ENCODE measurements around the gene OR5T3. TPM values are rescaled to one million over a fixed set of nuclear protein-coding genes. Genes with fewer than 3 reads are reported as not detected.

OR5T3 gene
- not detected in 2 replicates for polyA plus RNA-seq (2012; rRNA removed)
- polyA plus RNA-seq (2012; cell fraction: cytosol; rRNA removed): not detected in 2 replicates
- not detected in 2 replicates for polyA plus RNA-seq (2012; cell fraction: nucleus; rRNA removed)

DNA sequence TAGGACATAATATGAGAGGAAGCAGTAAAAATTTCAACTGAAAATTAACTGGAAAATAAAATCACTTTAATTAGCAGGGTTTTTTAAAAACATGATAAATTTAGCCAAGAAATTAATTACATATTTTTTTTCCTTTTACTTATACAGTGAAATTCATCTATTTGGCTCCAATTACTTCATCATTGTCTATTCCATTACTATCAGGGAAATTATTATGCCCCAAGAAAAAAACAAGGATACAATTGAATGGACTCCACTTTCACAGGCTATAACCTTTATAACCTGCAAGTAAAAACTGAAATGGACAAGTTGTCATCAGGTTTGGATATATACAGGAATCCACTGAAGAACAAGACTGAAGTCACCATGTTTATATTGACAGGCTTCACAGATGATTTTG, at the start of gene OR5T3:
OR5T3 (plus strand) TSS at position 301 of the 400 bp plus-strand sequence; CDS start at position 301, 0 bp downstream.
- H3K9me3 ChIP-seq: no peaks in the 10 kb centered on the region
- H3K27me3 ChIP-seq (ENCODE audit: insufficient read depth): no peaks in the 10 kb centered on the region
- H2AFZ ChIP-seq (ENCODE audit: low read depth): no peak within 1 kb of the TSS
- H3K9me2 ChIP-seq: no peaks in the 10 kb centered on the region
- H3K4me1 ChIP-seq (ENCODE audit: control insufficient read depth in 1 of 2, insufficient read depth in 2 of 2, low read depth in 1 of 2, low read length in 1 of 2): no peaks in the 10 kb centered on the region
- no peaks in the 10 kb centered on the region for H3K36me3 ChIP-seq (replicated peaks in 1 of 2; ENCODE audit: control insufficient read depth in 1 of 2, insufficient read depth in 2 of 2, low read length in 1 of 2)
- ChIA-PET CTCF (interaction anchor here (0.6 kb wide), 1 partner anchor 22 kb away, joined by 4 read pairs; the partner anchor contains the start of gene OR5T1), POLR2A (no interaction called here)
- H4K20me1 ChIP-seq (ENCODE audit: insufficient read depth): no peaks in the 10 kb centered on the region
- H3K4me3 ChIP-seq (ENCODE audit: low read depth in 2 of 2, low read length in 1 of 2): no peak within 1 kb of the TSS
- H3K27ac ChIP-seq (ENCODE audit: low read depth in 2 of 2, low read length in 1 of 2): no peak within 1 kb of the TSS
- no peaks in the 10 kb centered on the region for H3K79me2 ChIP-seq (ENCODE audit: insufficient read depth)
- DNase-seq: no peak
- H3K9ac ChIP-seq: no peak within 1 kb of the TSS
- H3F3A ChIP-seq (replicated peaks; ENCODE audit: insufficient read depth): no peaks in the 10 kb centered on the region
- H3K4me2 ChIP-seq: no peak within 1 kb of the TSS
- TF ChIP-seq RAD21 (IDR thresholded peaks at IDR 0.05; ENCODE audit: low read length) (no peak), CHD2 (IDR thresholded peaks at IDR 0.05; ENCODE audit: low read length, partially characterized antibody) (no peak), RXRA (IDR thresholded peaks at IDR 0.05; ENCODE audit: borderline replicate concordance, low read depth) (no peak)
- TF ChIP-seq, protein P1, sequence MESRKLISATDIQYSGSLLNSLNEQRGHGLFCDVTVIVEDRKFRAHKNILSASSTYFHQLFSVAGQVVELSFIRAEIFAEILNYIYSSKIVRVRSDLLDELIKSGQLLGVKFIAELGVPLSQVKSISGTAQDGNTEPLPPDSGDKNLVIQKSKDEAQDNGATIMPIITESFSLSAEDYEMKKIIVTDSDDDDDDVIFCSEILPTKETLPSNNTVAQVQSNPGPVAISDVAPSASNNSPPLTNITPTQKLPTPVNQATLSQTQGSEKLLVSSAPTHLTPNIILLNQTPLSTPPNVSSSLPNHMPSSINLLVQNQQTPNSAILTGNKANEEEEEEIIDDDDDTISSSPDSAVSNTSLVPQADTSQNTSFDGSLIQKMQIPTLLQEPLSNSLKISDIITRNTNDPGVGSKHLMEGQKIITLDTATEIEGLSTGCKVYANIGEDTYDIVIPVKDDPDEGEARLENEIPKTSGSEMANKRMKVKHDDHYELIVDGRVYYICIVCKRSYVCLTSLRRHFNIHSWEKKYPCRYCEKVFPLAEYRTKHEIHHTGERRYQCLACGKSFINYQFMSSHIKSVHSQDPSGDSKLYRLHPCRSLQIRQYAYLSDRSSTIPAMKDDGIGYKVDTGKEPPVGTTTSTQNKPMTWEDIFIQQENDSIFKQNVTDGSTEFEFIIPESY (IDR thresholded peaks at IDR 0.05; ENCODE audit: borderline replicate concordance, low read depth): no peak
- TF ChIP-seq, protein P2, sequence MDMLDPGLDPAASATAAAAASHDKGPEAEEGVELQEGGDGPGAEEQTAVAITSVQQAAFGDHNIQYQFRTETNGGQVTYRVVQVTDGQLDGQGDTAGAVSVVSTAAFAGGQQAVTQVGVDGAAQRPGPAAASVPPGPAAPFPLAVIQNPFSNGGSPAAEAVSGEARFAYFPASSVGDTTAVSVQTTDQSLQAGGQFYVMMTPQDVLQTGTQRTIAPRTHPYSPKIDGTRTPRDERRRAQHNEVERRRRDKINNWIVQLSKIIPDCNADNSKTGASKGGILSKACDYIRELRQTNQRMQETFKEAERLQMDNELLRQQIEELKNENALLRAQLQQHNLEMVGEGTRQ (IDR thresholded peaks at IDR 0.05; ENCODE audit: borderline replicate concordance, low read depth, low read length): no peak

DNA sequence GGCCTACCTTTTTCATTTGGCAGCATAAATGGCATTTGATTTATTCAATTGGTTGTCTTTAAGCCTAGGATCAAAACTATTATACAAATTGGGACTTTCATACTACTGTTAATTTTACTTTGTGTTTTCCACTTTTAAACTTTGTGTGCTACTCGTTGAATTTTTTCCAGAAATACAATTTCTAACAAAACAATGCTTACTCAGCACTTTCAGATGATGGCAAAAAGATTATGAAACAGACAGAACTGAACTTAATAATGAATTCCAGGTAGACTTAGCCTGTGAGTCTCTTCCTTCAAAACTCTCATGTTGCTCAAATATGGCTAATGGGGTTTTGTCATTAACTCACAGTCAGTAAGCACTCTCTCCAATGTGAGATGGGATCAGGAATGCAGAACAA, 44.3 kb upstream of the OR5T3 start:
- POLR2A ChIA-PET: no interaction called here
- Histone ChIP-seq H2AFZ (ENCODE audit: low read depth) (no peak overlapping the region), H3K4me3 (ENCODE audit: low read depth in 2 of 2, low read length in 1 of 2) (no peak overlapping the region), H3K36me3 (replicated peaks in 1 of 2; ENCODE audit: control insufficient read depth in 1 of 2, insufficient read depth in 2 of 2, low read length in 1 of 2) (no peaks in the 10 kb centered on the region), H4K20me1 (ENCODE audit: insufficient read depth) (no peaks in the 10 kb centered on the region), H3K4me1 (ENCODE audit: control insufficient read depth in 1 of 2, insufficient read depth in 2 of 2, low read depth in 1 of 2, low read length in 1 of 2) (no peaks in the 10 kb centered on the region), H3K27ac (ENCODE audit: low read depth in 2 of 2, low read length in 1 of 2) (no peak overlapping the region), H3K79me2 (ENCODE audit: insufficient read depth) (no peaks in the 10 kb centered on the region), H3K9me3 (no peaks in the 10 kb centered on the region), H3F3A (replicated peaks; ENCODE audit: insufficient read depth) (no peaks in the 10 kb centered on the region), H3K9ac (no peak overlapping the region), H3K27me3 (ENCODE audit: insufficient read depth) (no peaks in the 10 kb centered on the region), H3K9me2 (no peaks in the 10 kb centered on the region), H3K4me2 (no peak overlapping the region)
- CTCF ChIA-PET: no interaction called here
- DNase-seq: no peak
- WGBS (ENCODE audit: low lambda C conversion rate): 0% methylated on average over 1 of the region's 1 CpG
- TF ChIP-seq MEF2A (IDR thresholded peaks at IDR 0.05; ENCODE audit: borderline replicate concordance, low read depth) (no peak), ELF1 (IDR thresholded peaks at IDR 0.05) (no peak), TCF12 (IDR thresholded peaks at IDR 0.05) (no peak), SIN3A (IDR thresholded peaks at IDR 0.05; ENCODE audit: borderline replicate concordance, low read depth, low read length) (no peak), TAF1 (IDR thresholded peaks at IDR 0.05; ENCODE audit: borderline replicate concordance, low read depth, low read length) (no peak), RCOR1 (IDR thresholded peaks at IDR 0.05; ENCODE audit: low read length) (no peak), CHD2 (IDR thresholded peaks at IDR 0.05; ENCODE audit: low read length, partially characterized antibody) (no peak)
- TF ChIP-seq, protein P3, sequence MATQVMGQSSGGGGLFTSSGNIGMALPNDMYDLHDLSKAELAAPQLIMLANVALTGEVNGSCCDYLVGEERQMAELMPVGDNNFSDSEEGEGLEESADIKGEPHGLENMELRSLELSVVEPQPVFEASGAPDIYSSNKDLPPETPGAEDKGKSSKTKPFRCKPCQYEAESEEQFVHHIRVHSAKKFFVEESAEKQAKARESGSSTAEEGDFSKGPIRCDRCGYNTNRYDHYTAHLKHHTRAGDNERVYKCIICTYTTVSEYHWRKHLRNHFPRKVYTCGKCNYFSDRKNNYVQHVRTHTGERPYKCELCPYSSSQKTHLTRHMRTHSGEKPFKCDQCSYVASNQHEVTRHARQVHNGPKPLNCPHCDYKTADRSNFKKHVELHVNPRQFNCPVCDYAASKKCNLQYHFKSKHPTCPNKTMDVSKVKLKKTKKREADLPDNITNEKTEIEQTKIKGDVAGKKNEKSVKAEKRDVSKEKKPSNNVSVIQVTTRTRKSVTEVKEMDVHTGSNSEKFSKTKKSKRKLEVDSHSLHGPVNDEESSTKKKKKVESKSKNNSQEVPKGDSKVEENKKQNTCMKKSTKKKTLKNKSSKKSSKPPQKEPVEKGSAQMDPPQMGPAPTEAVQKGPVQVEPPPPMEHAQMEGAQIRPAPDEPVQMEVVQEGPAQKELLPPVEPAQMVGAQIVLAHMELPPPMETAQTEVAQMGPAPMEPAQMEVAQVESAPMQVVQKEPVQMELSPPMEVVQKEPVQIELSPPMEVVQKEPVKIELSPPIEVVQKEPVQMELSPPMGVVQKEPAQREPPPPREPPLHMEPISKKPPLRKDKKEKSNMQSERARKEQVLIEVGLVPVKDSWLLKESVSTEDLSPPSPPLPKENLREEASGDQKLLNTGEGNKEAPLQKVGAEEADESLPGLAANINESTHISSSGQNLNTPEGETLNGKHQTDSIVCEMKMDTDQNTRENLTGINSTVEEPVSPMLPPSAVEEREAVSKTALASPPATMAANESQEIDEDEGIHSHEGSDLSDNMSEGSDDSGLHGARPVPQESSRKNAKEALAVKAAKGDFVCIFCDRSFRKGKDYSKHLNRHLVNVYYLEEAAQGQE (IDR thresholded peaks at IDR 0.05; ENCODE audit: low read depth, low read length): no peak
- TF ChIP-seq, protein P1 (IDR thresholded peaks at IDR 0.05; ENCODE audit: borderline replicate concordance, low read depth): no peak
- TF ChIP-seq, protein P4, sequence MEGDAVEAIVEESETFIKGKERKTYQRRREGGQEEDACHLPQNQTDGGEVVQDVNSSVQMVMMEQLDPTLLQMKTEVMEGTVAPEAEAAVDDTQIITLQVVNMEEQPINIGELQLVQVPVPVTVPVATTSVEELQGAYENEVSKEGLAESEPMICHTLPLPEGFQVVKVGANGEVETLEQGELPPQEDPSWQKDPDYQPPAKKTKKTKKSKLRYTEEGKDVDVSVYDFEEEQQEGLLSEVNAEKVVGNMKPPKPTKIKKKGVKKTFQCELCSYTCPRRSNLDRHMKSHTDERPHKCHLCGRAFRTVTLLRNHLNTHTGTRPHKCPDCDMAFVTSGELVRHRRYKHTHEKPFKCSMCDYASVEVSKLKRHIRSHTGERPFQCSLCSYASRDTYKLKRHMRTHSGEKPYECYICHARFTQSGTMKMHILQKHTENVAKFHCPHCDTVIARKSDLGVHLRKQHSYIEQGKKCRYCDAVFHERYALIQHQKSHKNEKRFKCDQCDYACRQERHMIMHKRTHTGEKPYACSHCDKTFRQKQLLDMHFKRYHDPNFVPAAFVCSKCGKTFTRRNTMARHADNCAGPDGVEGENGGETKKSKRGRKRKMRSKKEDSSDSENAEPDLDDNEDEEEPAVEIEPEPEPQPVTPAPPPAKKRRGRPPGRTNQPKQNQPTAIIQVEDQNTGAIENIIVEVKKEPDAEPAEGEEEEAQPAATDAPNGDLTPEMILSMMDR (IDR thresholded peaks at IDR 0.05): no peak
- TF ChIP-seq, protein P5, sequence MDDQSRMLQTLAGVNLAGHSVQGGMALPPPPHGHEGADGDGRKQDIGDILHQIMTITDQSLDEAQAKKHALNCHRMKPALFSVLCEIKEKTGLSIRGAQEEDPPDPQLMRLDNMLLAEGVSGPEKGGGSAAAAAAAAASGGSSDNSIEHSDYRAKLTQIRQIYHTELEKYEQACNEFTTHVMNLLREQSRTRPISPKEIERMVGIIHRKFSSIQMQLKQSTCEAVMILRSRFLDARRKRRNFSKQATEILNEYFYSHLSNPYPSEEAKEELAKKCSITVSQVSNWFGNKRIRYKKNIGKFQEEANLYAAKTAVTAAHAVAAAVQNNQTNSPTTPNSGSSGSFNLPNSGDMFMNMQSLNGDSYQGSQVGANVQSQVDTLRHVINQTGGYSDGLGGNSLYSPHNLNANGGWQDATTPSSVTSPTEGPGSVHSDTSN (IDR thresholded peaks at IDR 0.05): no peak
